Vagina (tissue), 2 donors: ENCODE data around the gene SHANK1.
"Not testable (repeated sequence)": the region's sequence is repeated elsewhere in the genome, so short reads cannot be mapped to it uniquely, and the experiment has no call there.

Experiments used
- POLR2A ChIP-seq, 2 donors: fragments of 450-650 bp; IDR thresholded peaks; one replicate each; pipeline ENCODE4 v1.6.1; 2017; ENCODE audit warnings: antibody characterized with exemption in 2 of 2, mild to moderate bottlenecking in 2 of 2, moderate library complexity in 2 of 2
- POLR2AphosphoS5 ChIP-seq, 2 donors: sonication (generic); formaldehyde crosslinking; IDR thresholded peaks; one replicate each; pipeline ENCODE4 v1.9.0; 2017; ENCODE audit warnings: antibody characterized with exemption in 2 of 2, mild to moderate bottlenecking in 2 of 2, low read depth in 1 of 2; ENCODE audit not compliant: insufficient read depth in 1 of 2
- TF ChIP-seq, protein P1 (sequence below), 3 experiments: fragments of 450-650 bp in 2 of 3; fragments of 200-600 bp in 1 of 3; sonication (generic) in 1 of 3; IDR thresholded peaks; one replicate each; pipeline ENCODE4 v1.5.1; 2017 to 2019; ENCODE audit warnings: antibody characterized with exemption in 3 of 3, mild to moderate bottlenecking in 2 of 3, moderate library complexity in 2 of 3

DNA sequence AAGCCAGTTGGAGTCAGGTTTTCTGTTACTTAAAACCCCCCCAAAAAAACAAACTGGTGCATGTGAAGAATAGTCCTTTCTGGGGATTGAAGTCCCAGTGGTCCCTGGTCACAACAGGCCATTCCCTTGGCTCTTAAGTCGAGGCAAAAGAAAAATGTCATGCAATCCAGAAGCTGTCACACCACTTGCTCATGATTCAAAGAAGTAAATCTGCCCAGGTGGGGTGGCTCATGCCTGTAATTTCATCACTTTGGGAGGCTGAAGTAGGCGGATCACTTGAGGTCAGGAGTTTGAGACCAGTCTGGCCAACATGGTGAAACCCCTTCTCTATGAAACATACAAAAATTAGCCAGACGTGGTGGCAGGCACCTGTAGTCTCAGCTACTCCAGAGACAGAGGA, 41.9 kb upstream of the SHANK1 start:
- TF ChIP-seq POLR2AphosphoS5 (IDR thresholded peaks at IDR 0.05; ENCODE audit: insufficient read depth in 1 of 2, low read depth in 1 of 2); POLR2A (IDR thresholded peaks at IDR 0.05): not testable (repeated sequence)
- TF ChIP-seq, protein P1, sequence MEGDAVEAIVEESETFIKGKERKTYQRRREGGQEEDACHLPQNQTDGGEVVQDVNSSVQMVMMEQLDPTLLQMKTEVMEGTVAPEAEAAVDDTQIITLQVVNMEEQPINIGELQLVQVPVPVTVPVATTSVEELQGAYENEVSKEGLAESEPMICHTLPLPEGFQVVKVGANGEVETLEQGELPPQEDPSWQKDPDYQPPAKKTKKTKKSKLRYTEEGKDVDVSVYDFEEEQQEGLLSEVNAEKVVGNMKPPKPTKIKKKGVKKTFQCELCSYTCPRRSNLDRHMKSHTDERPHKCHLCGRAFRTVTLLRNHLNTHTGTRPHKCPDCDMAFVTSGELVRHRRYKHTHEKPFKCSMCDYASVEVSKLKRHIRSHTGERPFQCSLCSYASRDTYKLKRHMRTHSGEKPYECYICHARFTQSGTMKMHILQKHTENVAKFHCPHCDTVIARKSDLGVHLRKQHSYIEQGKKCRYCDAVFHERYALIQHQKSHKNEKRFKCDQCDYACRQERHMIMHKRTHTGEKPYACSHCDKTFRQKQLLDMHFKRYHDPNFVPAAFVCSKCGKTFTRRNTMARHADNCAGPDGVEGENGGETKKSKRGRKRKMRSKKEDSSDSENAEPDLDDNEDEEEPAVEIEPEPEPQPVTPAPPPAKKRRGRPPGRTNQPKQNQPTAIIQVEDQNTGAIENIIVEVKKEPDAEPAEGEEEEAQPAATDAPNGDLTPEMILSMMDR (IDR thresholded peaks at IDR 0.05): not testable (repeated sequence)
